Hepatic stellate cell (primary cell): Measurements from ENCODE around the gene LRRC61.
"Not testable (repeated sequence)": the region's sequence is repeated elsewhere in the genome, so short reads cannot be mapped to it uniquely, and the experiment has no call there.

Experiments used
- DNase-seq: peaks from one replicate; pipeline ENCODE4 v3.0.0; 2011; ENCODE audit warnings: low spot score

Gene LRRC61, protein sequence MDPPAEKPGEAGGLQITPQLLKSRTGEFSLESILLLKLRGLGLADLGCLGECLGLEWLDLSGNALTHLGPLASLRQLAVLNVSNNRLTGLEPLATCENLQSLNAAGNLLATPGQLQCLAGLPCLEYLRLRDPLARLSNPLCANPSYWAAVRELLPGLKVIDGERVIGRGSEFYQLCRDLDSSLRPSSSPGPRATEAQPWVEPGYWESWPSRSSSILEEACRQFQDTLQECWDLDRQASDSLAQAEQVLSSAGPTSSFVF

DNA sequence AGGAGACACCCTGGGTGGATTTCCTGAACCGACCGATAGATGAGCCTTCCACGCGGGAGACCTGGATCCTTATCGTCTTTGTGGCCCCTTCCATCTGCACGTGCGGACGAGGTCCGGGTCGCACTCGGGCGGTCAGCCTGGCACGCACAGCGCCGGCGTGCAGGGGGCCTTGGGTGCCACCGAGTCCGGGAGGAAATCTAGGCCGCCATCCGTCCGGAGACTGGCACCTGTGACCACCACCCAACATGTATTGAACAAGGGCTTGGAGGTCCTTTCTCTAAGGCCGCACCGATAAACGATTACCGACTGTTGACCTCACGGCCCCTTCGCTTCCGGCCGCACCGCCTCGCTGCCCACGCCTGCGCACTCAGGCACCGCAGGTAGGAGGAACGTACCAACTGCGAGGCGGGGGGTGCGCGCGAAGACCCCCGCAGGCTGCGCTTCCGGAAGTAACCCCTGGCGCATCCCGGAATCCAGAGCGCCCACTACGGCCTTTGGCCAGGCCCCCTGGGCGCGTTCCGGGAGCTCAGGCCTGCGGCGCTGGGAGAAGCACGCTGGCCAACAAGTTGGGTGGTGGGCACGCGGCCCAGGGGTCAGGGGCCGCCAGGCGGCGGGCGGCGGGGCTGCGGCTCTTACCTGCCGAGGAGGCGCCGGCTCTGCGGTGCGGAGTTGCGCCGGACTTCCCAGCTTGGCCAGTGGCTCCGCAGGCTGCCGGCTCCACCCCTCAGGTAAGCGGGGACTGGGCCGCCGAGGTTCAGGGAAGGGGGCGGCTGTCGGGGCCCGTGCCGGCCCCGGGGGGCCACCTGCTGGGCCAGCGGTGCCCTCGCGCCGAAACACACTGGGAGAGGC is at the start of gene LRRC61, which contains the start of gene ACTR3C:
Gene LRRC61 (plus strand): TSS at position 523 of the 849 bp plus-strand sequence. CDS start 13,507 bp downstream, outside the sequence.
Gene ACTR3C (minus strand): TSS at position 713 of the 849 bp plus-strand sequence. CDS start 28,249 bp downstream, outside the sequence.
- DNase-seq, result no peak

- DNase-seq, result not testable (repeated sequence)
These were observed 46.9 kb upstream of the LRRC61 start for GRCh38 chr7:150276132-150276695.

- not testable (repeated sequence) for DNase-seq
These were observed 44.8 kb upstream of the LRRC61 start for GRCh38 chr7:150278383-150278782.

GRCh38 chr7:150281681-150282403 is 41.3 kb upstream of the LRRC61 start:
- DNase-seq, result not testable (repeated sequence)

DNA sequence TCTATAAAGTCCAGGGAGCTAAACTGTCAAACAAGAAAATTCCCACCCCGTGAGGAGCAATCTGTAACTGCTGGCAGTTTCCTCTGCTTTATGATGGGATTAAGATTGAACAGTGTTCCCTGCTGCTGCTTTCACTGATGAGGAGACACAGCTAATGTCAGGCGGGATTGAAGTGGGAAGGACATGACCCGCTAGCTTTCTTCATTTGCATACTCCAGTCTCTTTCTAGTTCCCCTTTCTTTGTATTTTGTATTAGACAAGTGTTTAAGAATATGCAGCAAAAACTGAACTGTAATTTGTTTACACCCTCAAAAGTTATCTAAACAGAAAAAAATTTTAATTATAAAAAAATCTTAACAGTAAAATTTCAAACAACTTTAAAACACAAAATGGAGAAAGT is 40.0 kb upstream of the LRRC61 start:
- DNase-seq, result not testable (repeated sequence)

- not testable (repeated sequence) for DNase-seq
These were observed 39.5 kb upstream of the LRRC61 start for GRCh38 chr7:150283608-150284007.

- DNase-seq, result not testable (repeated sequence)
These were observed 37.1 kb upstream of the LRRC61 start for GRCh38 chr7:150285849-150286754.

DNA sequence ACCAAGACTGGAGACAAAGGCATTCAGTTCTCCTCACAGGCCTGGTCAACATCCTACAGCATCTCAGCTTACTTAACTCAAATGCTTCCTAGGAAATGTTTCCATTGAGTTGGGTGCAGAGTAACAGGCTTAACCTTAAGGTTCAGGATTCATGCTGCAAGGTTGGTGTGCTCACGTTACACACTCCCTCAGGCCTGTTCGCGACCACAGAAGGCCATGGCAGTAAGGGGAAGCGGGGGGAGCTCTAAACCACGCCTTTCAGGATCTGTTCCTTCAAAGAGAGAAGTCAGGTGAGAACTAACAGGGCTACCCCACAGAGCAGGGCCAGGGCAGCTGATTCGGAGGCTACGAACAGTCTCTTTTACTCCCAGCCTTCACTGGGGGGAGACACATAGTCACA is 35.3 kb upstream of the LRRC61 start:
- DNase-seq, result not testable (repeated sequence)

GRCh38 chr7:150288816-150289215 is 34.3 kb upstream of the LRRC61 start:
- not testable (repeated sequence) for DNase-seq

DNA sequence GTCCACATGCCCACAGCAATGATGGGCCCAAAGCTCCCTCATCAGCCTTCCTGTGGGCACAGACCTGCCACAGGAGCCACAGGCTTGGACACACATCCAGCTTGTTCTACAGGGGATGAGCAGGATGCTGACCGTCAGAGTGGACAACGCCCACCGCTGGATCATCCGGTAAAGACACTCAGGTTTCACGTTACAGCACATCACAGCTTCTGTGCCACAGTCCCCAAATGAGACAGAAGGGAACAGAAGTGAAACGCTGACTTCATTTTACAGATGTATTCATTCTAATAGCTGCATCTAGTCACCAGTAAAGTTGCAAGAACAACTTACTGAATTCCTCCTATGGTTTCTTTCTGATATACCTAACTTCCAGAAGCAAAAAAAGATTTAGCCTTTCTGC is 32.8 kb upstream of the LRRC61 start:
- not testable (repeated sequence) for DNase-seq

DNA sequence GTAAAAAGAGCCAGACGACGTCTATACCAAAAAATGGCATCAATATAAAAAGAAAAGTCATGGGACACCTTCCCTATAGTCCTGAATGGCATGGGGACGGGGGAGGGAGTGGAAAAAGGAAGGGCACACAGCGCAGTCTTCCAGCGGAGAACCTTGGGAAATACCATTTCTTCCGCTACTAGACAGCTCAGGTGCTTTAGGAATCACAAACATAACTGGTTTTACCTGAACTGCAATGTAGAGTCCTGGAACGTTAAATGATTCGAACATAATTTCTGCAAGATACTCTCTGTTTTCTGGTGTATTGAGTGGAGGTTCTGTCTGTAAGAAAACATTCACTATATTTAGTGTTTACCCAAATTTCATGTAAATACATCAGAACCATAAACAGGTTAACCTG is 28.1 kb upstream of the LRRC61 start:
- not testable (repeated sequence) for DNase-seq

- DNase-seq, result not testable (repeated sequence)
These were observed 27.5 kb upstream of the LRRC61 start for GRCh38 chr7:150295614-150296013.

DNA sequence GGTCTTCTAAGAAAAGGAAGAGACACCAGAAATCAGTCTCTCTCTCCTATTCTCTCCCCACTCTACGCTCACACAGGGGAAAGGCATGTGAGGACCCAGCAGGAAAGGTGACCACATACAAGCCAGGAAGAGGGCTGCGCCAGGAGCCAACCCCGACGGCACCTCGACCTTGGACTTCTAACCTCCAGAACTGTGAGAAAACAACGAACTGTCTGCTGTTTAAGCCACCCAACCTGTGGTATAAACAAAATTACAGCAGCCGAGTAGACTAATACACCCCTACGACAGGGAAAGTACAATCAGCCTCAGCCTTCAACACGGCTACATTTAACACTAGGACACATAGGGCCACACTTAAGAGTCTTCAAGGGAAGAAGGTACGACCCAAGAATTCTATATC is 26.4 kb upstream of the LRRC61 start:
- DNase-seq, result not testable (repeated sequence)

DNA sequence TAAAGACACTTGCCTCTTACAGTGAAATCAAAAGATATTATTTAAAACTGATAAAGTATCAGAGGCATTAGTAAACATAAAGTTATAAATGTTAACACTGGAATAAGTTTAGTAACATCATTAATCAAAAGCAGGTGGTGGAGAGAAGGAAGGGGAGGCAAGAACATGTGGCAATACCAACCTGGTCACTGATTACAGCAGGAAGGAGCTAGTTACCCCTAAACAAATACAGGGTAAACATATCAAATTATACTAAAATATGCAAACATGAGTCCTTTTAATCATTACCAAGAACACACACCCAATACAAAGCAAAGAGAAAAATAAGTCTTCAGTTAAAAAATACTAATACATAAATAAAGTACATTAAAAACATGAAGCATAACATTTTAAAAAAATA is 25.2 kb upstream of the LRRC61 start:
- not testable (repeated sequence) for DNase-seq

DNA sequence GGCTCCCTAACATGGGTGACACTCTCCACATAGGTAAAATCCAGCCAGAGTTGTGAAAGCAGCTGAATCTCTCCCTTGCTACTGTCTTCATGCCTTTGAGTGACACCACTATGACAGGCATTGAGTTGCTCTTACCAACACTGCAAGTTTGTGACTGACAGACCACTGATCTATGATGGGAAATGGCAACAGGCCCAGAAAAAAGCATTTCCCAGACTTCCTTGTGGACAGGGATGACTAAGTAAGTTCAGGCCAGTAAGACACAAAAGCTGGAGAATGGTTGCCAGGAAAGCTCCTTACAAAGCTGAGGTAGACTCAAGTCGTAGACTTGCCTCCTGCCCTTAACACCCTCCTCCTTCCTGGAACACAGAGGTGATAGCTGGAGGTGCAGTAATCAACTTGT is 20.2 kb upstream of the LRRC61 start:
- not testable (repeated sequence) for DNase-seq

DNA sequence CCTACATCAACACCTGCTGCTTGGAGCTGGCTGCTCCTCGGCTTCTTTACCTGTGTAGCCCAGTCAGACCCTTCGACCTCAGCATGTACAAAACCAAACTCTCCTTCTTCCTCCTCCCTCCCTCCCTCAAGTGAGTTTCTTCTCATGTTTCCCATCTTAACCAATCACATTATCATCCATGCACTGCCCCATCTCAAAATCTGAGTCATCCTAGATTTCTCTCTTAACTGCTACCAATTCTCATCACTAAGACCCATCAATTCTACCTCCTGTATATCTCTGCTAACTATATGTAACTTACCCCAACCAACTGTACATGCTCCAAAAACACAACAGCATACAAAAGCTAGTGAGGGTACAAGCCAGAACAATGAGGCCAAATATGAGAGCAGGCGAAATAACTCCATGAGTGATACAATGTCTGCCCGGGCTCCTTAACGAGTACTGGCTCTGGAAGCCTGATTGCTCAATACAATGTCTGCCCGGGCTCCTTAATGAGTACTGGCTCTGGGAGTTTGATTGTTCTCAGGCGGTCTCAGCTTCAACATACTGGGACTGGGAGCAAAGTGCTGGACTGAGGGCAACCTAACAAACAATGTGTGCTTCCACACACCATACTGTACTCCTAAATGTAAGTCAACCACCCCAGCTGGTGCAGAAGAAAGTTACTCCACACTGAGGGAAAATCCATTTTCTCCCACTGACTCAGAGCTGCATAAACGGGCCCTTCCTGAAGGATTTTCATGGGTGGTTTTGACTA is 18.5 kb upstream of the LRRC61 start:
- not testable (repeated sequence) for DNase-seq

DNA sequence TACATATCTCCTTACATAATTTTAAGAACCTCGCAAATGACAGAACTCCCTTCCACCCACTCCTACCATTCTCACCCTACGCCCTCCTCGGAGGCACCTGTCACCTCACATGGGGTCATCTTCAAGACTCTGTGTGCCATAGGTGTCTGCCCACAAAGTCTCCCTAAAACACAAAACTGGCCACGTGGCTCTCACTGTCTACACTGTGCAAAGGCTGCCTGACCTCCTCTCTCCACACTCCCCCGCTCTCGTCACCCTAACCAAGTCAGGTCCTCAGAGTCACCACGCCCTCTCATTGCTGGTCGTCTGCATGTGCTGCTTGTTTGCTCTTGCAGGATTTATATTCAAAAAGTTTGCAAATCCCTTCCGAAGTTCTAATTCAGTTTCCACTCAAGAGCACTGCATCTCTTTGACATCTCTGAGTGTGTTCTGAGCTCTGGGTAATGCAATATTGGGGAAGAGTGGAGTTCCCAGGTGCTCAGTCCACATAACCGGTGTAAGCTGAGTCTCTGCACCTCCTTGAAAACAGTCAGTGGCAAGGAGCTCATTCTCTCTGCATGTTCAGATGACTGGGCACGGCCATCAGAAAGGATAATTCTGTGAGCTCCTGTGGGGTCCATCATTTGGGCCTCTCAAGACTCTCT is 17.8 kb upstream of the LRRC61 start:
- DNase-seq, result not testable (repeated sequence)

DNA sequence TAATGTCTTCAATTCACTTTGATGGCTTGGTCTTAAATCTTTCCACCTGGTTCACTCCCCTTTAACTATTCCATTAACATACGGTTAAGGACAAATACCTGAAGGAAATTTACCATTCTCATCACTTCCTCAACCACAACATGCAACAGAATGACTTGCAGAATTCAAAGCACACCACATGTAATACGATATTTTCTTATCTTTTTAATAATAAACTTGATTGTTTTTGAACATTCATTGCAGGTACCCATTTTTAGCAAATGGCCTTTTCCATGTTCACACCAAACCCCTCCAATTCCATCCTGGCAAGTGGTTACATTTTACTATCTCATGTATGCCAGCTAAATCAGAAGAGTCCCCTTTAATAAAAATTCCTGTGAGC is 17.3 kb upstream of the LRRC61 start:
- not testable (repeated sequence) for DNase-seq

GRCh38 chr7:150306377-150306776 is 16.8 kb upstream of the LRRC61 start:
- DNase-seq, result not testable (repeated sequence)

DNA sequence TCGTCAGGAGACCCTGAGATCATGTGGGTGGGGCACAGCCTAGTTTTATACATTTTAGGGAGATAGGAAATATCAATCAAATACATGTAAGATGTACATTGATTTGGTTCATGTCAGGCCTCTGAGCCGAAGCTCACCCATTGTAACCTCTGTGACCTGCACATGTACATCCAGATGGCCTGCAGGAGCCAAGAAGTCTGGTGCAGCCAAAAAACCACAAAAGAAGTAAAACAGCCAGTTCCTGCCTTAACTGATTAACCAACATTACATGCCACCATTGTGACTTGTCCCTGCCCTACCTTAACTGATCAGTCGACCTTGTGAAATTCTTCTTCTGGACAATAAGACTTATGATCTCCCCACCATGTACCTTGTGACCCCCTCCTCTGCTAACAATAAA is 16.0 kb upstream of the LRRC61 start:
- no peak for DNase-seq
